MM.1S (cell line): ENCODE results near the gene ARPC1B.

Source experiments
- CTCF ChIP-seq: fragments of 300-600 bp; sonication (generic); IDR thresholded peaks from 2 replicates; pipeline ENCODE4 v1.5.1; 2016; ENCODE audit warnings: antibody characterized with exemption, low read length, mixed read lengths
- EZH2 ChIP-seq: fragments of 300-600 bp; sonication (generic); optimal IDR thresholded peaks from 2 replicates; pipeline ENCODE3; 2017; ENCODE audit warnings: low read depth, mild to moderate bottlenecking, antibody characterized with exemption, low read length, mixed read lengths
- EZH2phosphoT487 ChIP-seq: fragments of 300-600 bp; sonication (generic); IDR thresholded peaks from 2 replicates; pipeline ENCODE4 v1.6.1; 2018; ENCODE audit warnings: antibody characterized with exemption, low read length

DNA sequence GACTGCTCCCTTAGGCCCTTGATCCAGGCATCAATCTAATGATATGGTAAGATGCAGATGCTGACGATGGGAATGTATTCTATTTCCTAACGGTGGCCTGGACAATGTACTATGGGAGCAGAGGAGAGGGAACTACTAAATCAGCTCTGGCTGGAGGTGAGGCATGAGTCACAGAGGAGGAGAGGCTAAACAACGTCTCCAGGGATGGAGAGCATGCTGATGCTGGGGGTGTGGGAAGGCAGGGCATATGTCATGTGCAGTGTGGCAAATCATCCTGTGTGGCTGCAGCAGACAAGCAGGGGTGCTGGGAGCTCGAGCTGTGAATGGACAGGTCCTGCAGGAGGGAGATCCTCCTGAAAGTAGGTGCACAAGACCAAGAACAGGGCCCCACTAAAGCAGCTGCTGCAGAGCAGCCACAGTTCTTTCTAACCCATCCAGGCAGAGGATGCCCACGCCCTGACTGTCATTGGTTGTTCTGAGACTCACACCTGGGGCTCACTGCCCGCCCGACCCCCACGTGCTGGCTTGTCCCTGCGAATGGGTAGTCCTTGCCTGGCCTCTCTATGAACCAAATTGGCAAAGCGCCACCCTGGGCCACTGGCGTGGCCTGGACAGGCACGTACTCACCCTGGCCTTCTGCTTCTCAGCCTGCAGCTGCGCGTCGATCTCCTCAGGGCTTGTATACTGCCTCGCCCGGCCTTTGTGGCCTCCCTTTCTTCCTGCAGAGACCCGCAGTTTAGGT, 29.9 kb downstream of the ARPC1B start:
- TF ChIP-seq EZH2 (no peak), CTCF (no peak), EZH2phosphoT487 (no peak)
